Measurements from ENCODE around the gene VPS39. TPM values are rescaled to one million over a fixed set of nuclear protein-coding genes. Genes with fewer than 3 reads are reported as not detected.

The VPS39 gene
- total RNA-seq, 1 donor: 69.1 TPM

DNA sequence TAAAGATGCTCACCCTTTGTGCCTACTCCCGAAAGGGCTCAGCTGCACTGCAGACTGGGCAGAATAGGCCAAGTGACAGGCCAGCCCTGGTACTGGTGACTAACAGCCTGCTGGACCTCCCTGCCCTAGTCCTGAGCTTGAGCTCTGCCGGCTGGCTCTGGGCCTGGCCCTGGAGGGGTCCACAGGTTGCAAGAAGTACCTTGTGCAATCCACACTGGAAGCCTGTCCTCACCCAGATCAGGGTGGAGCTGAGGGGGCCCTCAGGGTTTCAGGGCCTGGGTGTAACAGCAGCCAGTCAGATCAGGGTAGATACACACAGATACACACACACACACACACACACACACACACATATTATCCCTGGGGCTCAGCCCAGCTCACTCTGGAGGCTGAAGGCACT lies 86.4 kb downstream of the VPS39 start:
- H3K36me3 ChIP-seq (ENCODE audit: insufficient read depth, low read length): no peaks in the 10 kb centered on the region
- H4K20me1 ChIP-seq (ENCODE audit: insufficient read depth, low read length): no peaks in the 10 kb centered on the region
- TF ChIP-seq, protein P1, sequence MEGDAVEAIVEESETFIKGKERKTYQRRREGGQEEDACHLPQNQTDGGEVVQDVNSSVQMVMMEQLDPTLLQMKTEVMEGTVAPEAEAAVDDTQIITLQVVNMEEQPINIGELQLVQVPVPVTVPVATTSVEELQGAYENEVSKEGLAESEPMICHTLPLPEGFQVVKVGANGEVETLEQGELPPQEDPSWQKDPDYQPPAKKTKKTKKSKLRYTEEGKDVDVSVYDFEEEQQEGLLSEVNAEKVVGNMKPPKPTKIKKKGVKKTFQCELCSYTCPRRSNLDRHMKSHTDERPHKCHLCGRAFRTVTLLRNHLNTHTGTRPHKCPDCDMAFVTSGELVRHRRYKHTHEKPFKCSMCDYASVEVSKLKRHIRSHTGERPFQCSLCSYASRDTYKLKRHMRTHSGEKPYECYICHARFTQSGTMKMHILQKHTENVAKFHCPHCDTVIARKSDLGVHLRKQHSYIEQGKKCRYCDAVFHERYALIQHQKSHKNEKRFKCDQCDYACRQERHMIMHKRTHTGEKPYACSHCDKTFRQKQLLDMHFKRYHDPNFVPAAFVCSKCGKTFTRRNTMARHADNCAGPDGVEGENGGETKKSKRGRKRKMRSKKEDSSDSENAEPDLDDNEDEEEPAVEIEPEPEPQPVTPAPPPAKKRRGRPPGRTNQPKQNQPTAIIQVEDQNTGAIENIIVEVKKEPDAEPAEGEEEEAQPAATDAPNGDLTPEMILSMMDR (IDR thresholded peaks at IDR 0.05; ENCODE audit: extremely low read depth, low read depth, low read length): no peak
- no peak for DNase-seq (ENCODE audit: insufficient read length, low spot score, missing footprints)
- no peak overlapping the region for H3K4me2 ChIP-seq (ENCODE audit: insufficient read depth, low read length)
- no peak overlapping the region for H2AFZ ChIP-seq (ENCODE audit: low read length)
- H3K79me2 ChIP-seq (ENCODE audit: insufficient read depth, low read length): no peaks in the 10 kb centered on the region
- H3K27me3 ChIP-seq (ENCODE audit: insufficient read depth, low read length): peaks cover 39% of the 10 kb centered on the region
- no peaks in the 10 kb centered on the region for H3K9me3 ChIP-seq (ENCODE audit: low read depth, low read length)
- no peaks in the 10 kb centered on the region for H3K4me1 ChIP-seq (ENCODE audit: insufficient read depth, low read length)
- no peak overlapping the region for H3K4me3 ChIP-seq (ENCODE audit: insufficient read depth, low read length)
- H3K27ac ChIP-seq (ENCODE audit: low read depth, low read length): no peak overlapping the region

DNA sequence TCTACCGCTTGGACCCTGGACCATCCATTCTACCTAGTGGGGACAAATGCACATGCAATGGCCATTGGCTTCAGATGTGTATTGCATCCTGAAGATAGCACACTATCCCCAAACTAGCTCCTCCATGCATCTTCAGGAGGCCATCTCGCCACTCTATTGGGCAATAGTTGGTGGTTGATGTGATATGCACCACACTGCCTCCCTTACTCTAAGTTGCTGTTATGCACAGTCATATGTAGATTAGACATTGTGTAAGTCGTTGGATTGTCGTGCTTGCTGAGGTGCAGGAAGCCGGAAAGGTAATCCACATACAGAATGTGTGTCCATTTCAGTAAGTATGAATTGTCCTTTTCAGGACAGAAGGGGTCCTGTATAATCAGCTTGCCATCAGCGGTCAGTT lies 87.1 kb downstream of the VPS39 start:
- no peak overlapping the region for H3K27ac ChIP-seq (ENCODE audit: low read depth, low read length)
- H2AFZ ChIP-seq (ENCODE audit: low read length): no peak overlapping the region
- no peak overlapping the region for H3K4me3 ChIP-seq (ENCODE audit: insufficient read depth, low read length)
- H3K79me2 ChIP-seq (ENCODE audit: insufficient read depth, low read length): no peaks in the 10 kb centered on the region
- H4K20me1 ChIP-seq (ENCODE audit: insufficient read depth, low read length): no peaks in the 10 kb centered on the region
- no peak for DNase-seq (ENCODE audit: insufficient read length, low spot score, missing footprints)
- H3K36me3 ChIP-seq (ENCODE audit: insufficient read depth, low read length): no peaks in the 10 kb centered on the region
- no peak overlapping the region for H3K4me2 ChIP-seq (ENCODE audit: insufficient read depth, low read length)
- no peaks in the 10 kb centered on the region for H3K4me1 ChIP-seq (ENCODE audit: insufficient read depth, low read length)
- H3K9me3 ChIP-seq (ENCODE audit: low read depth, low read length): peaks cover 4% of the 10 kb centered on the region
- TF ChIP-seq, protein P1 (IDR thresholded peaks at IDR 0.05; ENCODE audit: extremely low read depth, low read depth, low read length): no peak
- peaks cover 39% of the 10 kb centered on the region for H3K27me3 ChIP-seq (ENCODE audit: insufficient read depth, low read length)

DNA sequence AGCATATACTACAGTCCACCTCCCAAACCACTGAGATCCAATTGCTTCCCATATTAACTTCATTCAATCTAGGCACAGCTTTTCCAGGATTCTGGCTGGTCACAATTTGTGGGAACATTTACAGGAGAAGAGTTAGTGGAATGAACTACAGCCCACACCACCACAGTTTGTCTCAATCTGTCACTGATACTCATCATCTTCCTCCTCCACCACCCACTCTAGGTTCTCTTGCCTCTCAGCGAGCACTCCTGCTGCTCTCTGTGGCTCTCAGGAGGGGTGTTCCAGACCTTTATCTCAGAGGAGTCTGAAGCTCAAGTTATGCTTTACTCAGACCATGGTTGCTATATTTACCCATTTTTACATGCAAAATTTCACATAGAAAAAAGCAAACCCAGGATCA lies 87.8 kb downstream of the VPS39 start:
- H3K27me3 ChIP-seq (ENCODE audit: insufficient read depth, low read length): peaks cover 43% of the 10 kb centered on the region
- no peaks in the 10 kb centered on the region for H4K20me1 ChIP-seq (ENCODE audit: insufficient read depth, low read length)
- no peaks in the 10 kb centered on the region for H3K4me1 ChIP-seq (ENCODE audit: insufficient read depth, low read length)
- H3K4me3 ChIP-seq (ENCODE audit: insufficient read depth, low read length): no peak overlapping the region
- H3K4me2 ChIP-seq (ENCODE audit: insufficient read depth, low read length): no peak overlapping the region
- no peak overlapping the region for H2AFZ ChIP-seq (ENCODE audit: low read length)
- TF ChIP-seq, protein P1 (IDR thresholded peaks at IDR 0.05; ENCODE audit: extremely low read depth, low read depth, low read length): no peak
- H3K9me3 ChIP-seq (ENCODE audit: low read depth, low read length): peaks cover 4% of the 10 kb centered on the region
- no peak overlapping the region for H3K27ac ChIP-seq (ENCODE audit: low read depth, low read length)
- no peaks in the 10 kb centered on the region for H3K36me3 ChIP-seq (ENCODE audit: insufficient read depth, low read length)
- H3K79me2 ChIP-seq (ENCODE audit: insufficient read depth, low read length): no peaks in the 10 kb centered on the region
- DNase-seq (ENCODE audit: insufficient read length, low spot score, missing footprints): no peak

DNA sequence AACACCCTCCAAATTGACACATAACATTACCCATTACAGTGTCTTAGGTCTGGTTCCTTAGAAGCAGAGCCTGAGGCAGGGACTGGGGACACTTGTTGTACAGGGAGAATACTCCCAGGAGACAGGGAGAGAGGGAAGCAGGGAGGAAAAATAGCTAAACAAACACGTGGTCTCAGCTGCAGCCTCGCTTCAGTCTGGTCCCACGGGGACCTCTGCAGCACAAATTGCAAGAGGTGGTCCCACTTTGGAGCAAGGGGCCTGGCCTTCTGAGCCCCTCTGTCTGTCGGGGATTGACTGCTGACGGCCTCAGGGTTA lies 88.7 kb downstream of the VPS39 start:
- no peak overlapping the region for H3K4me3 ChIP-seq (ENCODE audit: insufficient read depth, low read length)
- no peak for DNase-seq (ENCODE audit: insufficient read length, low spot score, missing footprints)
- H3K4me1 ChIP-seq (ENCODE audit: insufficient read depth, low read length): no peaks in the 10 kb centered on the region
- H3K79me2 ChIP-seq (ENCODE audit: insufficient read depth, low read length): no peaks in the 10 kb centered on the region
- H3K9me3 ChIP-seq (ENCODE audit: low read depth, low read length): peaks cover 4% of the 10 kb centered on the region
- H4K20me1 ChIP-seq (ENCODE audit: insufficient read depth, low read length): no peaks in the 10 kb centered on the region
- H3K36me3 ChIP-seq (ENCODE audit: insufficient read depth, low read length): no peaks in the 10 kb centered on the region
- peaks cover 45% of the 10 kb centered on the region for H3K27me3 ChIP-seq (ENCODE audit: insufficient read depth, low read length)
- TF ChIP-seq, protein P1 (IDR thresholded peaks at IDR 0.05; ENCODE audit: extremely low read depth, low read depth, low read length): no peak
- H3K27ac ChIP-seq (ENCODE audit: low read depth, low read length): no peak overlapping the region
- H3K4me2 ChIP-seq (ENCODE audit: insufficient read depth, low read length): no peak overlapping the region
- H2AFZ ChIP-seq (ENCODE audit: low read length): no peak overlapping the region

All from osteoblast (primary cell).